ENCODE data around the gene FUT7. TPM values are rescaled to one million over a fixed set of nuclear protein-coding genes. Genes with fewer than 3 reads are reported as not detected.

Gene FUT7
- total RNA-seq, 1 donor: 2.6 TPM

DNA sequence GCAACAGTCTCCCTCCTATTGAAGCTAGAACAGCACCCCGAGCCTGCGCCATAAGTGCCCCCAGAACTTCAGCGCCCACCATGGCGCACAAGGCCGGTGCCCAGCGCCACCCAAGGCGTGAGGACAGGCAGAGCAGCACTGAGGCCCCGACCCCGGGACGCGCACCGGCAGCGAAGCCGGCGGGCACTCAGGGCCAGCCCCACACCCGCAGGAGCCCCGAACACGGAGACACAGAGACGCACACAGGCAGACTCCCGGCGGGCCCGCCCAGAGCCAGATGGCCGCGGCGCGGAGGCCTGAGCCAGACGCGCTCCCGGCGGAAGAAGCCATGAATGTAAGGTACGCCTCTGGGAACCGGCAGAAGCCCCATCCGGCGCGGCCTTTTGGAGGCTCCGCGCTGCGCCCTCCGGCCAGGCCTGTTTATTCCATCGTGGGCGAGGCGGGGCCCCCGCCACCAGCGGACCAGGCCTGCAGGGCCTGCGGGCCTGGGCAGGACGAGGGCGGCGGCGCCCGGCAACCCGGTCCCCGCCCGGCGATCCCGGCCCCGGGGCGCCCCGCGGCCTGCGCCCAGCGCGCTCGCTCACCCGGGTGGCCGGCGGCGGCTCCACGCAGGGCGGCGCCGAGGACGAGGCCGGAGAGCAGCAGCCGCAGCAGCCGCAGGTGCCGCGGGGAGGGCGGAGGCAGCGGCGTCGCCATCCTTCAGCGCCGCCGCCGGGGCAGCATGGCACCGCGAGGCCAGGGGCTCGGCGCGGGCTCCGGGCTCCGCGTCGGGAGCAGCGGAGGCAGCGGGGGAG lies 13.6 kb upstream of the FUT7 start:
- Histone ChIP-seq H3K4me1 (ENCODE audit: insufficient read depth, low read length) (peaks cover 31% of the 10 kb centered on the region), H3K9me3 (ENCODE audit: low read depth, low read length) (no peaks in the 10 kb centered on the region), H3K27me3 (ENCODE audit: insufficient read depth, low read length) (peaks cover 56% of the 10 kb centered on the region), H3K4me3 (ENCODE audit: low read length) (peak overlapping the region; percentile 22)

GRCh38 chr9:137044502-137045177 lies 12.8 kb upstream of the FUT7 start:
- H3K27me3 ChIP-seq (ENCODE audit: insufficient read depth, low read length): peaks cover 49% of the 10 kb centered on the region
- H3K9me3 ChIP-seq (ENCODE audit: low read depth, low read length): no peaks in the 10 kb centered on the region
- H3K4me3 ChIP-seq (ENCODE audit: low read length): no peak overlapping the region
- peaks cover 31% of the 10 kb centered on the region for H3K4me1 ChIP-seq (ENCODE audit: insufficient read depth, low read length)

- H3K9me3 ChIP-seq (ENCODE audit: low read depth, low read length): no peaks in the 10 kb centered on the region
- H3K27me3 ChIP-seq (ENCODE audit: insufficient read depth, low read length): peaks cover 43% of the 10 kb centered on the region
- no peak overlapping the region for H3K4me3 ChIP-seq (ENCODE audit: low read length)
- H3K4me1 ChIP-seq (ENCODE audit: insufficient read depth, low read length): peaks cover 31% of the 10 kb centered on the region
Observed at GRCh38 chr9:137044037-137044436, 12.1 kb upstream of the FUT7 start.

GRCh38 chr9:137042751-137043727 lies 11.2 kb upstream of the FUT7 start:
- no peaks in the 10 kb centered on the region for H3K9me3 ChIP-seq (ENCODE audit: low read depth, low read length)

DNA sequence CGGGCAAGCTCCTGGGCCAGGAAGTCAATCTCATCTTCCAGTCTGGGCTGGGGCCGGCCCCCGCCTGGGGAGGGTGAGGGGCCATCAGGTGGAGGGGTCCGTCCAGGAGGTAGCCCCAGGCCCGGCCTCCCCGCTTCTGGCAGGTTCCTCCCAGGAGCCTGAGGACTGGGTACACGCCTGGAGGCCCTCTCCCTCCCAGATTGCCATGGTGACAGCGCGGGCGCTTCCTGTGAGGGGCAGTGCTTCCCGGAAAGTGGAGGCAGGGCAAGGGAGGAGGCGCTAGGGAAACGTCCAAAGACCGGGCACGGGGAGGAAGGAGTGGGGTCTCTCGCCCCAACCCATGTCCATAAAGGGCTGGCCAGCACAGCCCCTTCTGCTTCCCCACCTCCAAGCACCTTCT lies 9.2 kb upstream of the FUT7 start:
- Histone ChIP-seq H3K4me3 (ENCODE audit: low read length) (no peak overlapping the region), H3K9me3 (ENCODE audit: low read depth, low read length) (no peaks in the 10 kb centered on the region), H3K4me1 (ENCODE audit: insufficient read depth, low read length) (peaks cover 24% of the 10 kb centered on the region), H3K27me3 (ENCODE audit: insufficient read depth, low read length) (peaks cover 21% of the 10 kb centered on the region)

More at GRCh38 chr9:137042751-137043727, 11.2 kb upstream of the FUT7 start:
- Histone ChIP-seq H3K4me1 (ENCODE audit: insufficient read depth, low read length) (peaks cover 31% of the 10 kb centered on the region), H3K4me3 (ENCODE audit: low read length) (no peak overlapping the region), H3K27me3 (ENCODE audit: insufficient read depth, low read length) (peaks cover 40% of the 10 kb centered on the region)

DNA sequence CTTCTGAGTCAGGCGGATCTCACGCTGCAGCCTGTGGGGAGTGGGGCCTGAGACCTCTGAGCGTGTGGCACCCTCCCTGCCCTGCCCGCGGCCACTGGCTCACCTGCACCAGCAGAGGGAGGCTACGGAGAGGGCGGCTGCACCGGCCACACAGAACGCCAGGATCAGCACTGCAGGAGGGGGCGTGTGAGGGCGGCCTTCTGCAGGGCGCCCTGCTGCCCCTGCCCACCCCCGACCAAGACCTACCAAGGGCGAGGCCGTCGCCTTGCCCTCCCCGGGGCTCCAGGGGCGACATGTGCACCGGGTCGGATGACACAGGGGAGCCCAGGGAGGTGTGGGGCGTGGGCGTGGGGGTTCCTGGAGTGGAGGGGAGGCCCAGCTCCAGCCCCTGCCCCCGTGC lies 8.7 kb upstream of the FUT7 start:
- H3K4me3 ChIP-seq (ENCODE audit: low read length): no peak overlapping the region
- peaks cover 19% of the 10 kb centered on the region for H3K27me3 ChIP-seq (ENCODE audit: insufficient read depth, low read length)
- H3K4me1 ChIP-seq (ENCODE audit: insufficient read depth, low read length): peaks cover 25% of the 10 kb centered on the region
- no peaks in the 10 kb centered on the region for H3K9me3 ChIP-seq (ENCODE audit: low read depth, low read length)

GRCh38 chr9:137039611-137040366 lies 7.9 kb upstream of the FUT7 start:
- H3K27me3 ChIP-seq (ENCODE audit: insufficient read depth, low read length): peaks cover 12% of the 10 kb centered on the region
- peaks cover 25% of the 10 kb centered on the region for H3K4me1 ChIP-seq (ENCODE audit: insufficient read depth, low read length)
- no peaks in the 10 kb centered on the region for H3K9me3 ChIP-seq (ENCODE audit: low read depth, low read length)
- no peak overlapping the region for H3K4me3 ChIP-seq (ENCODE audit: low read length)

DNA sequence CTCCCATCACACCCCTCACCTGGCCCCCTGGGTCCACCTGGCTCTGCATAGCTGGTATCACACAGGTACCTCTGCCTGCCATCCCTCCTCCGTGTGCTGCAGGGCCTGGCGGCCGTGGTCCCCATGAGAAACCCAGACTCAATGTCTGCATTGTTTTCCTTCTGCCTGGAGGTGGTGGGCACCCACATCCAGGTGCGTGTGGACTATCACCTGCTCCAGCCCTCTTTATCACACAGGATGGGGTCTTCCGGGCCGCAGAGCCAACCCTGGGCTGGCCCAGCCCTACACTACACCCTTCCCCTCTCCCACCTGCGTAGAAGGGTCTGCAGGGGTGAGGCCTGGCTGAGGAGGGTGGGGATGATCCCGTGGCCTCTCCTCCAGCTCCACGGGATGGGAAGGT lies 7.0 kb upstream of the FUT7 start:
- Histone ChIP-seq H3K4me3 (ENCODE audit: low read length) (no peak overlapping the region), H3K4me1 (ENCODE audit: insufficient read depth, low read length) (peaks cover 23% of the 10 kb centered on the region), H3K27me3 (ENCODE audit: insufficient read depth, low read length) (peaks cover 3% of the 10 kb centered on the region), H3K9me3 (ENCODE audit: low read depth, low read length) (no peaks in the 10 kb centered on the region)

- Histone ChIP-seq H3K4me3 (ENCODE audit: low read length) (no peak overlapping the region), H3K27me3 (ENCODE audit: insufficient read depth, low read length) (no peaks in the 10 kb centered on the region), H3K9me3 (ENCODE audit: low read depth, low read length) (no peaks in the 10 kb centered on the region), H3K4me1 (ENCODE audit: insufficient read depth, low read length) (peaks cover 33% of the 10 kb centered on the region)
Observed at GRCh38 chr9:137037483-137037882, 5.6 kb upstream of the FUT7 start.

- H3K27me3 ChIP-seq (ENCODE audit: insufficient read depth, low read length): no peaks in the 10 kb centered on the region
- H3K9me3 ChIP-seq (ENCODE audit: low read depth, low read length): no peaks in the 10 kb centered on the region
- peaks cover 37% of the 10 kb centered on the region for H3K4me1 ChIP-seq (ENCODE audit: insufficient read depth, low read length)
- H3K4me3 ChIP-seq (ENCODE audit: low read length): no peak overlapping the region
Observed at GRCh38 chr9:137037035-137037434, 5.1 kb upstream of the FUT7 start.

- Histone ChIP-seq H3K4me1 (ENCODE audit: insufficient read depth, low read length) (peaks cover 48% of the 10 kb centered on the region), H3K9me3 (ENCODE audit: low read depth, low read length) (no peaks in the 10 kb centered on the region), H3K4me3 (ENCODE audit: low read length) (no peak overlapping the region), H3K27me3 (ENCODE audit: insufficient read depth, low read length) (no peaks in the 10 kb centered on the region)
Observed at GRCh38 chr9:137035937-137036336, 4.0 kb upstream of the FUT7 start.

- Histone ChIP-seq H3K27me3 (ENCODE audit: insufficient read depth, low read length) (no peaks in the 10 kb centered on the region), H3K4me3 (ENCODE audit: low read length) (no peak overlapping the region), H3K9me3 (ENCODE audit: low read depth, low read length) (no peaks in the 10 kb centered on the region), H3K4me1 (ENCODE audit: insufficient read depth, low read length) (peaks cover 53% of the 10 kb centered on the region)
Observed at GRCh38 chr9:137035507-137035834, 3.6 kb upstream of the FUT7 start.

- Histone ChIP-seq H3K9me3 (ENCODE audit: low read depth, low read length) (no peaks in the 10 kb centered on the region), H3K4me1 (ENCODE audit: insufficient read depth, low read length) (peaks cover 59% of the 10 kb centered on the region), H3K27me3 (ENCODE audit: insufficient read depth, low read length) (no peaks in the 10 kb centered on the region), H3K4me3 (ENCODE audit: low read length) (peak overlapping the region; percentile 15)
Observed at GRCh38 chr9:137034709-137035506, 3.0 kb upstream of the FUT7 start.
